Ascending aorta (tissue), 2 donors: ENCODE results near the gene TMEM132E. TPM values are rescaled to one million over a fixed set of nuclear protein-coding genes. Genes with fewer than 3 reads are reported as not detected.

ENCODE experiments used
- DNase-seq, 2 donors: peaks; one replicate each; pipeline ENCODE4 v3.0.0-alpha.2; 2019; ENCODE audit warnings: low spot score in 2 of 2
- H3K27ac ChIP-seq, 2 donors: fragments of 200-600 bp; sonication (generic); one replicate each; pipeline ENCODE4 v1.5.1; 2016 to 2017; ENCODE audit warnings: mild to moderate bottlenecking in 1 of 2
- H3K27me3 ChIP-seq: fragments of 200-600 bp; sonication (generic); one replicate; pipeline ENCODE4 v1.5.1; 2017
- H3K36me3 ChIP-seq, 2 donors: fragments of 200-600 bp; sonication (generic); one replicate each; pipeline ENCODE4 v1.5.1; 2016
- H3K4me1 ChIP-seq, 2 donors: fragments of 200-600 bp; sonication (generic); one replicate each; pipeline ENCODE4 v1.5.1; 2016 to 2017; ENCODE audit warnings: mild to moderate bottlenecking in 1 of 2
- H3K4me3 ChIP-seq, 2 donors: fragments of 200-600 bp; sonication (generic); one replicate each; pipeline ENCODE4 v1.5.1; 2016 to 2017; ENCODE audit warnings: mild to moderate bottlenecking in 1 of 2
- H3K9me3 ChIP-seq, 2 donors: fragments of 200-600 bp; sonication (generic); one replicate each; pipeline ENCODE4 v1.5.1; 2016
- CTCF ChIP-seq, 3 experiments: fragments of 200-600 bp in 2 of 3; fragments of 450-650 bp in 1 of 3; sonication (generic) in 2 of 3; IDR thresholded peaks; one replicate each; pipeline ENCODE4 v1.5.1; 2016 to 2019; ENCODE audit warnings: antibody characterized with exemption in 3 of 3, mild to moderate bottlenecking in 1 of 3, moderate library complexity in 1 of 3
- intact Hi-C: fragments of 100-400 bp; cut with DNase I; formaldehyde crosslinking; loops from one replicate; pipeline ENCODE4 v1.15.1; 2023
- total RNA-seq: library from RNA; depleted of rRNA; stranded (reverse); fragments of >200 nt; gene quantifications from one replicate; pipeline ENCODE4 v1.1.0, GENCODE V29; 2016

TMEM132E gene
- total RNA-seq, 1 donor from 2014 or later, result not detected

GRCh38 chr17:34653511-34653910, 74.1 kb downstream of the TMEM132E start:
- H3K4me1 ChIP-seq, result no peaks in the 10 kb centered on the region
- H3K9me3 ChIP-seq, result no peaks in the 10 kb centered on the region
- no peak overlapping the region for H3K27ac ChIP-seq
- DNase-seq, result no peak
- no peaks in the 10 kb centered on the region for H3K36me3 ChIP-seq
- TF ChIP-seq CTCF (IDR thresholded peaks at IDR 0.05), result no peak
- no peak overlapping the region for H3K4me3 ChIP-seq
- intact Hi-C loops, result no loop called here
- no peaks in the 10 kb centered on the region for H3K27me3 ChIP-seq

GRCh38 chr17:34654276-34654880, 75.0 kb downstream of the TMEM132E start:
- Histone ChIP-seq H3K4me1 (no peaks in the 10 kb centered on the region), H3K27ac (no peak overlapping the region), H3K9me3 (no peaks in the 10 kb centered on the region), H3K4me3 (no peak overlapping the region), H3K36me3 (no peaks in the 10 kb centered on the region), H3K27me3 (no peaks in the 10 kb centered on the region)
- no peak for DNase-seq
- no peak for TF ChIP-seq CTCF (IDR thresholded peaks at IDR 0.05)
- intact Hi-C loops, result no loop called here

GRCh38 chr17:34654881-34655276, 75.5 kb downstream of the TMEM132E start:
- TF ChIP-seq CTCF (IDR thresholded peaks at IDR 0.05), result no peak
- Histone ChIP-seq H3K27me3 (no peaks in the 10 kb centered on the region), H3K27ac (no peak overlapping the region), H3K4me3 (no peak overlapping the region), H3K9me3 (no peaks in the 10 kb centered on the region), H3K4me1 (no peaks in the 10 kb centered on the region), H3K36me3 (no peaks in the 10 kb centered on the region)
- DNase-seq, result no peak
- intact Hi-C loops, result no loop called here

- intact Hi-C loops, result no loop called here
Observed at GRCh38 chr17:34656801-34657200, 77.4 kb downstream of the TMEM132E start.

GRCh38 chr17:34658811-34659560, 79.6 kb downstream of the TMEM132E start:
- no peaks in the 10 kb centered on the region for H3K27me3 ChIP-seq
- no peak for DNase-seq
- H3K27ac ChIP-seq, result no peak overlapping the region
- no peaks in the 10 kb centered on the region for H3K9me3 ChIP-seq
- H3K4me1 ChIP-seq, result no peaks in the 10 kb centered on the region
- no peaks in the 10 kb centered on the region for H3K36me3 ChIP-seq
- intact Hi-C loops, result no loop called here
- no peak for TF ChIP-seq CTCF (IDR thresholded peaks at IDR 0.05)
- H3K4me3 ChIP-seq, result no peak overlapping the region

More at GRCh38 chr17:34656801-34657200, 77.4 kb downstream of the TMEM132E start:
- no peak for TF ChIP-seq CTCF (IDR thresholded peaks at IDR 0.05)
- Histone ChIP-seq H3K36me3 (no peaks in the 10 kb centered on the region), H3K27me3 (no peaks in the 10 kb centered on the region), H3K4me3 (no peak overlapping the region), H3K4me1 (no peaks in the 10 kb centered on the region), H3K27ac (no peak overlapping the region), H3K9me3 (no peaks in the 10 kb centered on the region)
- DNase-seq, result no peak
